ENCODE data around the gene RAMACL.

- TF ChIP-seq CTCF (IDR thresholded peaks at IDR 0.05) (no peak), POLR2A (IDR thresholded peaks at IDR 0.05) (no peak)
Measured at GRCh38 chr6:166552600-166552999, 33.9 kb downstream of the RAMACL start.
